ENCODE measurements around the gene RGPD4. TPM values are rescaled to one million over a fixed set of nuclear protein-coding genes. Genes with fewer than 3 reads are reported as not detected.
A peak's percentile ranks its signal among the peaks of the same experiment; 100 is the strongest.

Gene RGPD4
- total RNA-seq, 3 donors from 2014 or later, result not detected

DNA sequence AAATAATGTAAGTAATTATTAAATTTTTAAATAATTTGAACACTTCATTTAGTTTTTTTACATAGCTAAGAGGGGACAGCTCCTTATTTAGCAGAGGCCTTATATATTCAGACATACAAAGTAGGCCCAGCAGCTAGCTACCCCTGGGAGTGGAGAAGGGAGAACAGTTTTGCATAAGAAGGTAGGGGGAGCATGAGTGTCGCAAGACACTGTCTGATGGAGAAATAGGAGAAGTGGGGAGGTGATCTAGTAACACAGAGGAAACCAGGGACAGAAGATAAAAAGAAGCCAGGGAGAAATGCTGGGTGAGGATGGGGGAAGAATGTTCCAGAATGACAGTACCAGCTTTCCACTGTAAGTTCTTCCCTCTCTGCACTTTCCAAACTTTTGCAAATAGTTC lies 16.0 kb upstream of the RGPD4 start:
- H3K27me3 ChIP-seq, result no peaks in the 10 kb centered on the region
- H3K4me3 ChIP-seq, result no peak overlapping the region
- no peaks in the 10 kb centered on the region for H3K9me3 ChIP-seq
- intact Hi-C loops (cut with DNase I; ENCODE audit: low total_unique reads), result no loop called here
- H3K36me3 ChIP-seq, result no peaks in the 10 kb centered on the region
- TF ChIP-seq POLR2AphosphoS5 (IDR thresholded peaks at IDR 0.05), result no peak
- no peak for TF ChIP-seq POLR2A (IDR thresholded peaks at IDR 0.05)
- TF ChIP-seq, protein P1, sequence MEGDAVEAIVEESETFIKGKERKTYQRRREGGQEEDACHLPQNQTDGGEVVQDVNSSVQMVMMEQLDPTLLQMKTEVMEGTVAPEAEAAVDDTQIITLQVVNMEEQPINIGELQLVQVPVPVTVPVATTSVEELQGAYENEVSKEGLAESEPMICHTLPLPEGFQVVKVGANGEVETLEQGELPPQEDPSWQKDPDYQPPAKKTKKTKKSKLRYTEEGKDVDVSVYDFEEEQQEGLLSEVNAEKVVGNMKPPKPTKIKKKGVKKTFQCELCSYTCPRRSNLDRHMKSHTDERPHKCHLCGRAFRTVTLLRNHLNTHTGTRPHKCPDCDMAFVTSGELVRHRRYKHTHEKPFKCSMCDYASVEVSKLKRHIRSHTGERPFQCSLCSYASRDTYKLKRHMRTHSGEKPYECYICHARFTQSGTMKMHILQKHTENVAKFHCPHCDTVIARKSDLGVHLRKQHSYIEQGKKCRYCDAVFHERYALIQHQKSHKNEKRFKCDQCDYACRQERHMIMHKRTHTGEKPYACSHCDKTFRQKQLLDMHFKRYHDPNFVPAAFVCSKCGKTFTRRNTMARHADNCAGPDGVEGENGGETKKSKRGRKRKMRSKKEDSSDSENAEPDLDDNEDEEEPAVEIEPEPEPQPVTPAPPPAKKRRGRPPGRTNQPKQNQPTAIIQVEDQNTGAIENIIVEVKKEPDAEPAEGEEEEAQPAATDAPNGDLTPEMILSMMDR (IDR thresholded peaks at IDR 0.05), result no peak
- H3K4me1 ChIP-seq, result no peaks in the 10 kb centered on the region
- H3K27ac ChIP-seq, result no peak overlapping the region
- no peak for DNase-seq (ENCODE audit: low spot score in 2 of 2)

DNA sequence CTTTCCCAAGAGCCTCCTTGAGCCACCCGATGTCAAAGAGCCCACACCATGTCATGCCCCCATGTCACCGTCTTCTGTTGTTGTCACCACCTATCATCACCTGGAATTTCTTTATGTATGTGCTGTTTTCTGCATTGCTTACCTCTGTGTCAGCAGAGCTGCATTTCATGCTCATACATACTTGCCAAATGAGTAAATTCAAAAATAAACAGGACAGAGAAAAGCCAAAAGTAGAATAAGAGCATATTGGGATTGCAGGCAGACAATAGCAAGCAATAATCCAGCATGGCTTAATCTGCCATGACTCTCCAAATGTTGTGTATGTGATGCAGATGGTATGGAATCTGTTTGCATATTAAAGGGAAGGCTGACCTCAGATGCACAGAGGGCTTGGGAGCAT lies 15.3 kb upstream of the RGPD4 start:
- Histone ChIP-seq H3K4me1 (no peaks in the 10 kb centered on the region), H3K9me3 (no peaks in the 10 kb centered on the region), H3K36me3 (no peaks in the 10 kb centered on the region), H3K27ac (no peak overlapping the region), H3K4me3 (no peak overlapping the region), H3K27me3 (no peaks in the 10 kb centered on the region)
- TF ChIP-seq, protein P1 (IDR thresholded peaks at IDR 0.05), result no peak
- no peak for TF ChIP-seq POLR2A (IDR thresholded peaks at IDR 0.05)
- no peak for TF ChIP-seq POLR2AphosphoS5 (IDR thresholded peaks at IDR 0.05)
- DNase-seq (ENCODE audit: low spot score in 2 of 2), result no peak
- intact Hi-C loops (cut with DNase I; ENCODE audit: low total_unique reads), result no loop called here

DNA sequence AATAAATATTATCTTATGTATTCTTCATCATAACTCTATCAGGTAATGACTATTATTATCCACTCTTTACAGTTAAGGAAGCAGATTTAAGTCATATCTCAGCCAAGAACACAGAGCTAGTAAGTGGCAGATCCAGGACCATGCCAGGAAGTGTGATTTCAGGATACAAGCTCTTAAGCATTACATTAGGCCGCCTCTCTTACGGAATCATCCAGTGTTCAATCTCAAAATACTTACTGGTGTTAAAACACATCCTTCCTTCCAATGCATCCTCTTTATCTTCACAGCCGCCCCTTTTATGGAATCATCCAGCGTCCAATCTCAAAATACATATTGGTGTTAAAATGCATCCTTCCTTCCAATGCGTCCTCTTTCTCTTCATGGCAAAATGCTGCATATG lies 14.7 kb upstream of the RGPD4 start:
- Histone ChIP-seq H3K4me1 (no peaks in the 10 kb centered on the region), H3K9me3 (no peaks in the 10 kb centered on the region), H3K27me3 (no peaks in the 10 kb centered on the region), H3K36me3 (no peaks in the 10 kb centered on the region), H3K27ac (no peak overlapping the region), H3K4me3 (no peak overlapping the region)
- no peak for DNase-seq (ENCODE audit: low spot score in 2 of 2)
- intact Hi-C loops (cut with DNase I; ENCODE audit: low total_unique reads), result no loop called here
- TF ChIP-seq, protein P1 (IDR thresholded peaks at IDR 0.05), result no peak
- TF ChIP-seq POLR2AphosphoS5 (IDR thresholded peaks at IDR 0.05), result no peak
- TF ChIP-seq POLR2A (IDR thresholded peaks at IDR 0.05), result no peak

DNA sequence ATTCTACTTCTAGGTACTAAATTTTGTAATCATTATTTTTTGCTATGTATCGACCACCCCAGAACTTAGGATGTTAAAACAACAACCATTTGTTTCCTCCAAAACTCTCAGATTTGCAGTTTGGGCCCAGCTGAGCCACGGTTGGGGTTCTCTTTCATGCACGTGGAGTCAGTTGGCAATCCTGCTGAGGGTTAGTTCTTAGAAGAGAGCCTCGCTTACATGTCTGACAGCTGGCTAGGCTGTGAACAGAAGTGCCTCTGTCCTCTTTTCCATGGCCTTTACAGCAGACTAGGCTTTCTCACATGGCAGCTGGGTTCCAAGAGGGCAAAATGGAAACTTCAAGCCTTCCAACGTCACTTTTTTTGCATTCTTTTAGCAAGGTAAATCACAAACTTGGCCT lies 9.3 kb upstream of the RGPD4 start:
- intact Hi-C loops (cut with DNase I; ENCODE audit: low total_unique reads), result no loop called here
- H3K9me3 ChIP-seq, result no peaks in the 10 kb centered on the region
- H3K4me3 ChIP-seq, result no peak overlapping the region
- no peaks in the 10 kb centered on the region for H3K36me3 ChIP-seq
- no peaks in the 10 kb centered on the region for H3K4me1 ChIP-seq
- H3K27me3 ChIP-seq, result no peaks in the 10 kb centered on the region
- peak overlapping the region in 1 of 2 donors; percentile 19 for H3K27ac ChIP-seq
- no peak for DNase-seq (ENCODE audit: low spot score in 2 of 2)
- TF ChIP-seq, protein P1 (IDR thresholded peaks at IDR 0.05), result no peak
- TF ChIP-seq POLR2A (IDR thresholded peaks at IDR 0.05) (no peak), POLR2AphosphoS5 (IDR thresholded peaks at IDR 0.05) (no peak)

DNA sequence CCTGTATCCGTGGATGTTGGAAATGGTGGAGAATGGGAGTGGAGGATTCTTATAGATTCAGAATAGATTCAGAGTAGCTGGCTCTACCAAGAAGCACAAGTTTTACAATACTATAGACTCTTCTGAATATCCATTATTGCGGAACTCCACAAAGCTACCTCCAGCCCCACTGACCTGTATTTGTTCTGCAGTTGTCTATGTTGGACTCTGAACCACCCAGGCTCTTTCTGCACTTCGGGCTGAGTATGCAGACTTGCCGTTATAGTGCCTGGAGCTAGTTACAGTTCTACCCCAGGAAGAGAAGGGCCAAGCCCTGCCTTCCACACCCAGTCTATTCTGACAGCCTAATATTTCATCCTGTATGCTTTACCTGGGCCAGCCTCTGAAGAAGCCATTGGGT lies 4.4 kb upstream of the RGPD4 start:
- intact Hi-C loops (cut with DNase I; ENCODE audit: low total_unique reads), result no loop called here
- no peak overlapping the region for H3K27ac ChIP-seq
- TF ChIP-seq, protein P1 (IDR thresholded peaks at IDR 0.05), result no peak
- TF ChIP-seq POLR2AphosphoS5 (IDR thresholded peaks at IDR 0.05), result no peak
- TF ChIP-seq POLR2A (IDR thresholded peaks at IDR 0.05), result no peak

More for the DNA sequence above, 4.4 kb upstream of the RGPD4 start:
- no peak for DNase-seq (ENCODE audit: low spot score in 2 of 2)
- Histone ChIP-seq H3K4me1 (no peaks in the 10 kb centered on the region), H3K4me3 (no peak overlapping the region), H3K36me3 (no peaks in the 10 kb centered on the region), H3K9me3 (no peaks in the 10 kb centered on the region), H3K27me3 (no peaks in the 10 kb centered on the region)
